Stimulated activated CD4-positive, alpha-beta T cell treated with anti-CD3 and anti-CD28 coated beads, Interleukin-4, amount 100 ng/mL, for 48 hours (primary cell): ENCODE measurements around the gene WDR93.

ENCODE experiments used
- DNase-seq, 2 donors: peaks; one replicate each; pipeline ENCODE4 v3.0.0-alpha.2; 2020; ENCODE audit warnings: low read depth in 2 of 2

Gene WDR93

DNA sequence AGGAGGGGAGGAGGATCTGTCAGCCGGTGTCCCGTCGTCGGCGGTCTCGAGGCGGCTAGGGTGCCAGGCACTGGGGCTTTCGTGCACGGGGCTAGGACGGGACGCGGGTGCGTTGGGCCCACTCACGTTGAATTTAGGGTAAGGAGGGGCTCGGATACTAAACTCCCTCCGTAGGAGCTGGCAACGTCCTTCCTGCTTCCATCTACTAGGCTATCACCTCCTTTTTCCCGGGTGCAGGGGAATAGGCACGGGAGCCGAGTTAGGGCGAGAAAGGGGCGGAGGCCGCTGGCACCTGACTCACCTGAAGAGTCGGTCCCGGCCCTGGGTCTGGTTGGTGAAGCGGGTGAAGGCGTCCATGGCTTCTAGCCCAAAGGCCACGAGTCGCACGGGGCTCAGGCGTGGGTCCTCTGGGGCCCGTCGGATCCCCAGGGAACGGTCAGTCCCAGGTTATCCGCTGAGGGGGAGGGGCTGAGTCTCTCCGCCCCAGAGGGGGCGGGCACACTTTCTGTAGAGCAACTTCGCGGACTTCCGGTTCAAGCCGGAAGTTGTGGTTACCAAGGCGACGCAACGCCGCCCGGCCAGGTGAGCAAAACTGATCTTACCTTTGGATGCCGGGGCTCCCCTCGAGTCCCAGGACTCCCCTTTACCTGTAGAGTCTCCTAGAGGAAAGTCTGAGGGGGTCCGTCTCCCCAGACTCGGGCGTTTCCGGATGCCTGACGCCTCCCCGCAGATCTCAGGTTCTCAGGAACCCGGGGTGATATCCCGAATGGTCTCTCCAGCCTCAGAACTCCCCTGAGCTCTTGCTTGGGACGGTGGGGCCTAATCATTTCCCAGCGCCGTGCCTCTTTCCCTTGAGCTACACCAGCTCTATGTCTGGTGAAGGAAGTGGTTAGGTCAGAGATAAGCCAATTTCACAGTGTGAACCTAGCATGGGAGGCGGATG lies at the start of gene WDR93, which contains the start of gene PEX11A:
WDR93 (plus strand) TSS at position 536 of the 943 bp plus-strand sequence. CDS start 10,936 bp downstream, outside the sequence.
PEX11A (minus strand) TSS at position 479 of the 943 bp plus-strand sequence; CDS start at position 357, 122 bp downstream.
- DNase-seq, result peak; percentile 64 to 74

DNA sequence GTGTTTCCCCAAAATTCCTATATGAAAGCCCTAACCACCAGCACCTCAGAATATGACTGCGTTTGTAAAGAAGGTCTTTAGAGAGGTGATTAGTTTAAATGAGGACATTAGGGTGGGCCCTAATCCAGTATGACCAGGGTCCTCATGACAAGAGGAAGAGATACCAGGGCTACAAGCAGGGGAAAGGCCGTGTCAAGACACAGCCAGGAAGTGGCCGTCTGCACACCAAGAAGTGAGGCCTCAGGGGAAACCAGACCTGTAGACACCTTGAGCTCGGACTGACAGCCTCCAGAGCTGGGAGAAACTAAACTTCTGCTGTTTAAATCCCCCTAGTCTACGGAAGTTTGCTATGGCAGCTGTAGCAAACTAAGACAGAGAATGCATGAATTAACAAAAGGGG lies 49.6 kb upstream of the WDR93 start:
- no peak for DNase-seq

DNA sequence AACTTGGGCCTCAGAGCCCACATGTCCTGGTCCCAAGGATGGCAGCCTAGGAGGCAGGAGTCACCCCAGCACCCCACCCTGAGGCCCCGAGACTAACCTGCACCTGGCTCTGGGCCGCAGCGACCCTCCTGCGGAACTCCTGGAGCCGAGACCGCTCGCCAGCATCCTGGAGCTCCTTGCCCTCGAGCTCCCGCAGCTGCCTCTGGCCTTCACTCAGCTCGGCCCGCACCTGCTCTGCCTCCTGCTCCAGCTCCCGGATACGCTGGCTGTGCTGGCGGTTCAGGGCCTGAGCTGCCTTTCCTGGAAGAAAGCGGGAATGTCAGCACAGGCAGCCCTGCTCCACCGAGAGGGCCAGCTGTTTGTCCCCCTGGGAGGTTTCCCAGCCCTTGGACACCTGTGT lies 48.5 kb upstream of the WDR93 start:
- DNase-seq, result no peak

DNA sequence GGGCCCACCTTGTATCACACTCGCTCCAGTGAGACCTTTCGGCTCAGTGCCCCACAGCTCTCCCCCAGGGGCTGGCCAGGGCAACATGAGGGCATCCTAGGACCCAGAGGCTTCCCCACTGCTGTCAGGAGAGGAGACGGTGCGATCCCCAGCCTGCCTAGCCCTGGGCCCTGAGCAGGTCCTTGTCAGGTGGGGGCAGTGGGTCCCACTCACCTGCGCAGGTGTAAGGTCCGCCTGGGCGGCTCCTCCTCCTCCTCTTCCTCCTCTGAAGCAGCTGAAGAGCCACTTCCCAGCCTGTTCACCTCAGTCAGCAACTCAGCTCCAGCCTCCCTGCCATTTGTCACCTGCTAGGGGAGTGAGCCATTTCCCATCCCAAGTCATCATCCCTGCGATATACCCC lies 44.9 kb upstream of the WDR93 start:
- DNase-seq, result no peak

DNA sequence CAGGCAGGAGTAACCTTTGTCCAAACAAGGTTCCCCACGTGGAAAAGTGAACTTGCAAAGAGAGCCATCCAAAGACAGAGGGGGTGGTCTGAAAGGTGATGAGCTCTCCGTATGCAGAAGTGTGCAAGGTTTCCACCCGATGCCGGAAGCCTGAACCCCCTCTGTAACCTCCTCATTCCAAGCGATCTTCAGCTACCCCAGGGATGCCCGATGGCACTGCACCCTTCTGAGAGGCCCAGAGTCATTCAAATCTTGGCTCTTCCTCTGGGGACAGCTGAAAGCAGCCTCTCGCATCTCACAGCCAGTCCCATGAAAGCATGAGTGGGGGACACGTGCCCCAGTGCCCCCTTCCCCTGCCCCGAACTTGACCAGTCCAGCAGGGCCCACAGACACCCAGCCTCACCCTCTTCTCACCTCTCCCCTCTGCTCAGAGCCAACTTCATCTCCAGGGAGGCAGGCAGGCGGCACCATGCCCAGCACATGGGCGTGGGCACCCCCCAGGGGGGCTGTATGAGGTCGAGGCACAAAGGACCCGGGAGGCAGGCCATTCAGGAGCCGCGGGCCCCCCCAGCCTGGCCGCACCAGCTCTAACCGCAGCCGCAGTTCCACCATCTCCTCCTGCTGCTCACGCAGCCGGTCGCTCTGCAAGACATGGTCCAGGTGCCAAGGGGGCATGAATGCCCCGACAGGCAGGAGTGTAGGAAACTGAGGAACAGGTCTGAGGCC lies 44.0 kb upstream of the WDR93 start:
- DNase-seq, result no peak

DNA sequence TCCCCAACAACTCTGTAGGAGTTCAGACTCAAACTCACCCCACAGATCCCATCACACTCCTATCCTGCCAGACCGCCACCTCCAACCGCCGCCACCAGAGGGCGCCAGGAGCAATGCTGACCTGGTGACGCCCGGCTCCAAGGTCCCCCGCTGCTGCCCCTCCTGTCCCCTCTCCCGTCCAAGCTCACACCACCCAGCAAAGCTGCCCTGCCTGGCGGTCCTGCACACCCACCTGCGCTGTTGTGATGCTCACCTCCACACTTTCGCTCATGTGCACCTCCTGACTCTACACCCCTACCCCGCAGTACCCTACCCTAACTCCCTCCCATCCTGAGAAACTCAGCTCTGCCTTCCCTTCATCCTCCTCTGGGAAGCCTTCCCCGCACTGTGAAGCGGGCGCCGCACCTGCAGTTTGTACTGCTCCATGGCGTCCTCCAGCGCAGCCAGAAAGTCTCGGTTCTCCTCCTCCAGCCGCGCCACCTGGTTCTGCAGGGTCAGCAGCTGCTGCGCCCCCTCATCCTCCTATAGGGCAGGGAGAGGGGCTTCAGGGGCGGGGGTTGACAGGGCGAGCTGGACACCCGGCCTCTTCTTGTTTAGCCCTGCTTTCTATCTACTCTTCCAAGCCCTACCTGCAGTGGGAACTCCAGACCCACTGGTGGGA lies 43.3 kb upstream of the WDR93 start:
- DNase-seq, result peak; percentile 61 to 81

DNA sequence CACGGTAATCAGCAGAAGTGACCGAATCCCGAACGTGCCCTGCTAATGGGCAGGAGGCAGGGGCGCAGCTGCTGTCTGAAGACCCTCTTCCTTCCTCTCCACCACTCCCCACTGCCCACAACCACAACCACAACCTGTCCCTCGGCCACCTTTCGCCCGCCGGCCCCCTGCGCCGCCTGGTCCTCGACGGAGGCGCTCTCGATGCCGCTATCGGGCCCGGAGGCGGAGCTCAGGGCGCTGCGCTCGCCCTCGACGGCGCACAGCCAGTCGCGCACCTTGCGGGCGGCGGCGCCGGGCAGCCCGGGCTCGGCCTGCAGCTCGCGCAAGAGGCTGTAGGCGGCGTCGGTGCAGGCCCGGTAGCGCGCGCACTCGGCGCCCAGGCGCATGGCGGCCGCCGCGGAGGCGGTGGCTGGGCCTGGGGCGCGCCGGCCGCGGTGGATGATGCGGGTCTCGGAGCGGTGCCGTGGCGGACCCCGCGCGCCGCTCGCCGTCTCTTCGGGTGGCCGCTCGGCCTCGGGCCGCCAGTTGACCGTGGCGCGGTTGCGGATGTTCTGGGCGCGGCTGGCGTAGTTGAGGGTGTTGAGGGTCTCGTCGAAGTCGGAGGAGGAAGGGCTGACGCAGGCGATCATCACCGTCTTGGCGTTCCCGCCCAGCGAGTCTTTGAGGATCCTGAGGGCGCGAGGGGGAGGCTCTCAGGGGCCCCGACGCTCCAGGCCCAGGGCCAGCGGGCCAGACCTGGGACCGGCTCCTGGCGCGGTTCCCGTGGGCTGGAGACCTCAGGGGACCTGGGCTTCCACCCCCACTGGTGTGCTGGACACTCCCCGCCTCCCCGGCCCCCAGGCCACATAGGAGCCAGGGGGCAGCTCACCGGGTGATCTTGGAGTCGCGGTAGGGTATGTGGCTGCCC lies 42.3 kb upstream of the WDR93 start:
- no peak for DNase-seq

DNA sequence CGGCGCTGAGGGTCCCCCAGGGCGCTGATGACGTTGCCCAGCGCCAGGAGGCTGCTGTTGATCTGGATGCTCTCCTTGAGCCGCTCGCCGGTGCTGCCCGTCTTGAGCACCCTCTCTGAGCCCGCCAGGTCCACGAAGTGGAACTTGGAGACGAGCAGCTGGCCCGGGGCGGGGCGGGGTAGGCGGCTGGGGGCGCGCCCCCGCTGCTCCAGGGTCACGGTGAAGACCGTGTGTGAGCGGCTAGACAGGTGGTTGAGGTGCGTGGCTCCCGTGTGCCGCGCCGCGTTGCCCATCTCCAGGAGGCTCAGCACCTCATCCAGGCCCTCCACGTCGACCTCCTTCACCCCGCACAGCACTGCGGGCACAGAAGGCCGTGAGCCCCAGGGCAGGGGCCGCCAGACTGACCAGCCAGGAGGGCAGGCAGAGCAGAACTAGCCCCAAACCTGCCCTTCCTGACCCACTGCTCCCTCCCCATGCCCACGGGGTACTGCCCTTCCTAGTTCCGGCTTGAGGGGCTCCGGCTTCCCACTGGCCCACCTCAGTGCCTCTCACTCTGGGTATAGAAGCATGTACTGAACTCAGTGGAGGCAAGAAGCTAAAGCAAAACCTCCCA lies 41.5 kb upstream of the WDR93 start:
- DNase-seq, result no peak

DNA sequence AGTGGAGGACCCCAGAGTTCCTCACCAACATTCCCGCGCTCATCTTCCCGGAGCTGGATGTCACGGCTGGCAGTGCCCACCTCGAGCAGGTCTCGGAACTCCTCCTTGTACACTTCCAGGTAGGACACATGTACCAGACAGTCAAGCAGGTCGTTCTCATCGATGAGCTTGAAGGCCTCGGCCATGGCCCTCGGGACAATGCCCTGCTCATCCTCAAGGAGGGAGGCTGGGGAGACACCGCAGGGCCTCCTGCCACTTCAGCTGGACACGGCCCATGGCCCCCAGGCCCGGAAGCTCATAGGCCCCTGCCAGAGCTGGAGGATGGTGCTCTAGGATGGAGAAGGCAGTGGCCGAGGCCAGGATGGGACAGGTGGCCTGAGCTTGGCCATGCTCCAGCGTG lies 40.9 kb upstream of the WDR93 start:
- DNase-seq, result no peak

DNA sequence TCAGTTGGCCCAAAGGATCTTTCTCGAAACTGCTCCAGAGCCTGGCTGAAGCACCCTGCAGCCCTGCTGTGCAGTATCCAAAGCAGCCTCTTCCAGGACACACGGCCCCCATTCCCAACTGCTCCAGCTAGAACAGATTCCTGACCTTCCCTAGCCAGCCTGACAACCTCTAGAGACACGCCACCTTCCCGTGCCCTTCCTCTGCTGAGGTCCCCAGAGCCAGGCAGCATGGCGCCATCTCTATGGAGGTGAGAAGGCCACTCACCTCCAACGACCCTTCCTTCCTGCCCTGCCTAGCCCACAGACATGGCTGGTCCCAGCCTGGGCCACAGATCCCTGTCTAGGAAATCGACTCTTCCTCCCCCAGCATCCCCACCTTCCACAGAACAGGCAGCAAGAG lies 38.5 kb upstream of the WDR93 start:
- no peak for DNase-seq

DNA sequence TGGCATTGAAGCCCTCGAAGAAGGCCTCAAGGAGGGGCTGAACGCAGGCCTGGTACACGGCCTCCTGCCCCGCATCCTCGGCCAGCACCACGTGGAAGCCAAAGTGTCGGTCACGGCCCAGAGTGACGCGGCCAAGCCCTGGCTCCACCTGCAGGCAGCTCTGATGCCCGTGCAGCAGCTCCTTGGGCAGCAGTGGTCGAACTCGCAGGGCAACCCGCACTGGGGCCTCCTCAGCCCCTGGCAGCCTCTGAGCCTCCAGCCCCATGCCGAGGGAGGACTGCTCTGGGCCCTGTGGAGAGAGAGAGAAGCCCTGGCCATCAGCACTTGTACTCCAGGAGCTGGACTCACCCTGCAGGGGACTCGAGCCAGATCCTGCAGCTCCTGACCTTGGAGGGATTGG lies 37.9 kb upstream of the WDR93 start:
- DNase-seq, result no peak

DNA sequence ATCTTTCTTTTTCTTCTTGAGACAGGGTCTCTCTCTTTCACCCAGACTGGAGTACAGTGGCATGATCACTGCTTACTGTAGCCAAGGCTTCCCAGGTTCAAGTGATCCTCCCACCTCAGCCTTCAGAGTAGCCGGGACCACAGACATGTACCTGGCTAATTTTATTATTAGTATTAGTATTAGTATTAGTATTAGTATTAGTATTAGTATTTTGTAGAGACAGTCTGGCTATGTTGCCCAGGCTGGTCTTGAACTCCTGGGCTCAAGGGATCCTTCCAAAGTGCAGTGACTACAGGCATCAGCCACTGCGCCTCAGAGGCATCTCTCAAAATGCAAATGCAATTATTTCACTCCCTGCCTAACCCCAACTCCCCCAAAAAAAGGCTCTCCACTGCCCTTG lies 37.0 kb upstream of the WDR93 start:
- DNase-seq, result no peak

DNA sequence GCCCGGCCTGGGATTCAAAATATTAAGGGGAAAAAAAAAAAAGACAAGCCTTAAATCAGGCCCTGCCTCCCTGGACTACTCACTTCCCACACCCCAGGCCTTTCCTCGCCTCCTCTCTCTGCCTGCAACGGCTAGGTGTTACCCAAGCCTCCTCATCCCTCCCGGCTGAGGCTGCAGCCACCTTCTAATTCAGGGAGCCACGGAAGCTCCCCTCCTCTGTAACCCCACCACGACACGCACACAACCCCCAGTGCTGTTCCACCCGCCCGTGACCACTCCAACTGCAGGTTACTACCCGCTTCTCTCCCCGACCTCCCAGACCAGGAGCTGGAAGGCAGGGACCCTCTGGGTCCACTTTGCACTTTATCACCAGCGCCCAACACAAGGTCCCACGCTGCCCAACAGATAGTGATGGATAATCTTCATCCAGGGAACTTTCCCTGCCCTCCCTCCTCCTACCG lies 36.3 kb upstream of the WDR93 start:
- no peak for DNase-seq

DNA sequence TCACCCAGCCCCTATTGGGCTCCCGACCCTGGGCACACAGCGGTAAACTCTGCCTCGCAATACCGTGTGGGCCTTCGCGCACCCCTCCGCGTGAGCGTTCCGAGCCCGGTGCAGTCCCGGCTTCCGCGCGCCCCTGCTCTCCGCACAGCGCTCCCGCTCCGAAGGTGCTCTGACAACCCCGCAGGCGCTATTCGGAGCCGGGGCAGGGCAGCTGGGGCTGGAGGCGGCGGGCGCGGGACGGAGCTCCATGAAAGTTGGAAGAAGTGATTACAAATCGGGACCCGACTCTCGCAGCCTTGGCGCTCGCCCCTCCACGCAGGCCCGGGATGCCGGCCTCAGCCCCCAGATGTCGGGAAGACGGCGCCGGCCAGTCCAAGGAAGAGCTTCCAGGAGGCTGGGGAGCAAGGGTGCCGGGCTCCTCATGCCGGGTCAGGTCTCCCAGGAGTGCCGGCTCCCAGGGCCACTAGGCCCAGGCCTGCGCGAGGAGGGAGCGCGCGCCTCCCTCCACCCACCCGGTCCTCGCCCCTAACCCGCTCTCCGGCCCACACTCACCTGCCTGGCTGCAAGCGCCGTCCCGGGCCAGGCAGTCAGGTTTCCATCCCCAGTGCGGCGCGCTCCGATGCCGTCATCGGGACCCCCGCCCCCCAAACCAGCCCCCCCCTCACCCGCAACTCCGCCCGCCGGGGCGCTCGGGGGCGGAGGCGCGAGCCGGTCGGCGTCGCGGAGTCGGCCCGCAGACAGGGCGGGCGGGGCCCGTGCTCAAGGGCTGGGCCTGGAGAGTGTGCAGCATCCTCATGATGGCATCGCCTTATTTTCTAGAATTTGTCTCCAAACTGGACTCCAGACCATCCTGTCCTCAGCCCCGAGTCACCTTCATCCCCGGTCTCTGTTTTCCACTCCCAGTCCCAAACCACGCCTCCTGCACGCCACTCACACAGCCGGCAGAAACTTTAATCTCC lies 35.5 kb upstream of the WDR93 start, which contains the start of gene KIF7:
KIF7 (minus strand) TSS at position 621 of the 959 bp plus-strand sequence. CDS start 2,537 bp downstream, outside the sequence.
- DNase-seq, result no peak

DNA sequence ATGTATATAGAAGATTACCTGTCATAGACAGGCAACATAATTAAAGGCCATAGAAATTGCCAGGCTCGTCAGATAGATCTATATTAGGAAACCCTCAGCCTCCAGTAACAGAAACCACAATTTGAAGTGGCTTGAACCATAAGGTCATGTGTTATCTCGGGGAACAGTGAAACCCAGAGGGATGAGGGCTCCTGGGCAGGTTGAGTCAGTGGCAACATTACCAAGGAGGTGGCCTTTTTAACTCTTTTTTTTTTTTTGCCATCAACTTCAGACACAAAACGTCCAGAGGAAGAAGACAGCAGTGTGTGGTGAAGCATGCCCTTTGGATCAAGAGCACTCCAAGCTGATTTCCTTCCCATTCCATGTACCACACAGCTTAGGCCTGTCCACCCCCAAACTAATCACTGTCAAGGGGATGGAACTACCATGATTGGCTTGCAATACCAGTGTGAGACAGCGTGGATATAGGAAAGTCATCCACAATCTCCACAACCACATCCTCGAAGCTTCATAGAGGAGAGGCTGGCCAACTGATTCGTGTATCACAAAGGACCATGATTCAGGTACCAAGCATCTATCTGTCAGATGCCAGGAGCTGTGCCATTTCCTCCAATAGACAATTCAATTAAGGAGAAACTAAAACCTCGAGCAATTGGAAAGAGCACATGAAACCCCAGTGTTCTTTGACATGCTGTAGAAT lies 34.3 kb upstream of the WDR93 start:
- DNase-seq, result no peak

DNA sequence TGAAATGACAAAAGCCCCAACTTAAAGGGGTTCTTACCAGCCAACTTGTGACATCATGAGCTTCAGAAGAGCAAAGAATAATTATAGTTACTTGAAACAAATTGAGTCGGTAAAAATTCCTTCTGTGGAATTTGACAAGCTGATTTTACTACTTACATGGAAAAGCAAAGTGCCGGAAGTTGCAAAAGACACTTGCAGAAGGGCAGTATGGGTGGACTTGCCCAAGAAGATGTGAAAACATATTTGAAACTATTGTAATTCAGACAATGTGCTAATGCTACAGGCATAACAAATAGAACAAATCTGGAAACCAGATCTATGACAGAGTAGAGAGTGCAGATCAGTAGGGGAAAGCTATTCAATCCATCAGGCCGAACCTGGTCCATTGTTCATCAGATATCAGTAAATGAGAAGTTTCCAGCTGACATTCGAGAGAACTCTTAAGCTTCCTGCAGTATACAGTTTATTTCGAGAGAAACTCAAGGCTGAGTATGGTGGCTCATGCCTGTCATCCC lies 32.9 kb upstream of the WDR93 start:
- no peak for DNase-seq

DNA sequence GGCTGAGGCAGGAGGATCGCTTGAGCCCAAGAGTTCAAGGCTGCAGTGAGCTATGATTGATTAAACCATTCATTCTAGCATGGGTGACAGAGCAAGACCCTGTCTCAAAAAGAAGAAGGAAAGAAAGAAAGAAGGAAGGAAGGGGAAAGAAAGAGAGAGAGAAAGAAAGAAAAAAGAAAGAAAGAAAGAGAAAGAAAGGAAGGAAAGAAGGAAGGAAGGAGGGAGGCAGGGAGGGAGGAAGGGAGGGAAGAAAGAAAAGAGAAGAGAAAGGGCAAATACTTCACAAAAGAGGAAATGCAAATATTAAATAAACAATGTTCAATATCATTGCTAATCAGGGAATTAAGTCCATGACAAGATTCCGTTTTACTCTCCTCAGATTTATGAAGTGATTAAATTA lies 31.3 kb upstream of the WDR93 start:
- no peak for DNase-seq

DNA sequence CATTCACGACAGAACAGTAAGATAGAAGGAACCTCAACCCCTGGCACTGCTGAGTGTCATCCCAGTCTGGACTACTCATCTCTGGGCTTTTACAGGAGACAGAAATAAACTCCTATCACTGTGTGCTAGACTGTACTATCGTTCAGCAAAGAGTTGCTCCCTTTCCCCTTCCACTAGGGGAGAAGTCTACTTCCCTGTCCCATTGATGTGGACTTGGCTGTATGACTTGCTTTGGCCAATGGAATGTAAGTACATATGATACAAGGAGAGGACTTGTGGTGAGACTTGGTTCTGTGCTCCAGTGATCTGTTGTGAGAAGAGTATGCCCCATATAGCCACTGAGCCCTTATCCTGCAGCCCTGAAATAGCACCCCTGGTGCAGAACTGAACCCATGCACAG lies 30.1 kb upstream of the WDR93 start:
- no peak for DNase-seq
